ENCODE data around the gene AFAP1L2.
"Not testable (repeated sequence)": the region's sequence is repeated elsewhere in the genome, so short reads cannot be mapped to it uniquely, and the experiment has no call there.

AFAP1L2 gene

DNA sequence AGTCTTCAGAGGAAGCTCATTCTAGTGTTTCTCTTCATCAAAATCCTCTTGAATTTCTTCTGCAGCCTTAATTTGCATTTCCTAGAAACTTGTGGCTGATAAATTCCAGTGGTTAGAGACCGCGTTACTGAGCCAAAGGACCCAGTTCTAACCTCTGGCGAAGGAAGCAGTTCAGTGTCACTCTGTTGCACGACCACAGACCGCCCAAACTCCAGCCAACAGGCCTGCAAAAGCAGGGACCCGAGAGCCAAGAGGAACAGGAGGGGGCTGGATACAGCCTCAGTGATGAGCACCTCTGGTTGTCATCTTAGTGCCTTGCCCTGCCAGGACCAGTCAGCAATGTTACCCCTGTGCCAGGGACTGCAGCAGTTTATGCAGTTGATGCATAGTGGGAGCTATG, 70.0 kb downstream of the AFAP1L2 start:
- no peak for DNase-seq

DNA sequence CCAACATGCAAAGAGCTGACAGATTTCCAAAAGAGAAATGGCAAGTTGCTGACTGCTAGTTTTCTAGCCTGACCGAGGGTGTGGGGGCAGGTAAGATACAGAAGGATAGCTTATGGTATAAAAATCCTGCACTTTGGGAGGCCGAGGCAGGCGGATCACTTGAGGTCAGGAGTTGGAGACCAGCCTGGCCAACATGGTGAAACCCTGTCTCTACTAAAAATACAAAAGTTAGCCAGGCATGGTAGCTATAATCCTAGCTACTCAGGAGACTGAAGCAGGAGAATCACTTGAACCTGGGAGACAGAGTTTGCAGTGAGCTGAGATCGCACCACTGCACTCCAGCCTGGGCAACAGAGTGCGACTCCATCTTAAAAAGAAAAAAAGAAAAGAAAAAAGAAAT, 70.9 kb downstream of the AFAP1L2 start:
- DNase-seq, result not testable (repeated sequence)

DNA sequence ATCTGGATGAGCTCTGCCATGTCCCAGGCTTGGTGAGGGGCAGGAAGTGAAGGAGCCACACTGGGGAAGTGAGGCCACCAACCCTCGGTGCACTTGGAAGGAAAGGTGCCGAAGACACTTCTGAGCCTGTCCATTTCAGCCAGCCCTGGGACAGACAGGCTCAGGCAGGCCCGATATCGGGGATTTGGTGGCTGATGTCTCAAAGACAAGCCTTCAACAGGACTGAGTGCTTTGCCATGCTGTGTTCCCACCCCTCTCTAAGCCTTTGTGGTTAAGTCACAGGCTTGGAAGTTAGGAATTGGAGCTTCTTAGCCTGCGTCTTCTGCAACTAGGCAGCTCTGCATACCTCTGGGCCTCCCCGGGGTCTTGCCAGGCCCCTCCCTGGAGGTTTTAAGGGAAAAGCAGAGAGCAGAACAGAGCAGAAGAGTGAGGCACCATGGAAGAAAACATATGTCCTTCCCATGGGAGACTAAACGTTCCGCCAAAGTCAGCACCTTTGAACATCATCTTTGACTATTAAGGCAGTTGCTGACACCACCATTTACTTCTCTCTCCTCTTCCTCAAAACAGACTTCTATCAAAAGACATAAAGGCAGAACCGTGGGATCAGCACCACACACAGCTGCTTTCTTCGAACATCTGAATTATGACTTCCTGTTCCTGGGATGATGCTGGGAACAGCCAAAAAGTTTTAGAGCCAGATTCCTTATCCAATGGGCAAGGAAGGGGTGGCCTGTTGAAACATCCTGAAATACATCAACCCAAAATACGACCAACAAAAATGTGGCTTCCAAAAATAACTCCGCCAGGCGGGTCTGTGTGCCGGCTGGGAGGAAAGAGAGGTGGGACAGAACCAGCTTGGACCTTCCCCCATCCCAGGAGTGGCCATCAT, 71.8 kb downstream of the AFAP1L2 start:
- DNase-seq, result no peak

DNA sequence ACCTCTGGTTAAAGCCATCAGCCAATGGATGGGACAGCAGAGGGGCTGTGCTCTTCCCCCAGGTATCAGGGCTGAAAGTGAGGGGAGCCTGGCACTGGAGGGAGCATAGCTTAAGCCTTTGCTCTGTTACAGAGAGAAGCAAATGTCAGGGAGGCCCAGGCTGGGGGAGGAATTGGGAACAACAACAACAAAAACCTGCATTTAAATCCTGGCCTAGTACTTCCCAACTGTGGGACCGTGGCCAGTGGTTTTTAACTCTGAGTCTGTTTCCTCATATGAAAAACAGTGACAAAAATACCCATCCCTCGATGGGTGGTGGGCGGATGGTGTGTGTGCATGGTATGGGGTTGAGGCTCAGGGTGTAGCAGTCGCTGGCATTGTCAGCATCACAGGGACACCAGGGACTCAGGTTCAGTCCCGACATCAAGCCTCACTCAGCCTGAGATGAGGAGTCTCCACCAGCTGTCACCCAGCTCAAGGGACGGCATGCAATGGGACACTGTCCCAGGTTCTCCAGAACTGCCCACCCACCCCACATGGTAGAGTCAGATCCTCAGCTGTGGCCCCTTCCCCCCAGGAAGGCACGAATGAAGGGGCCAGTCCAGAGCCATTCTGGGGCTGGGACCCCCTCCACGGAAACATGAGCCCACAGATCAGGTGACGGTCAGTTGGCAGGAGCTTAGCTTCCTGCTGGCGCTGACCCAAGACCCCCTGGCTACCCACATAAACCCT, 74.5 kb downstream of the AFAP1L2 start:
- no peak for DNase-seq

DNA sequence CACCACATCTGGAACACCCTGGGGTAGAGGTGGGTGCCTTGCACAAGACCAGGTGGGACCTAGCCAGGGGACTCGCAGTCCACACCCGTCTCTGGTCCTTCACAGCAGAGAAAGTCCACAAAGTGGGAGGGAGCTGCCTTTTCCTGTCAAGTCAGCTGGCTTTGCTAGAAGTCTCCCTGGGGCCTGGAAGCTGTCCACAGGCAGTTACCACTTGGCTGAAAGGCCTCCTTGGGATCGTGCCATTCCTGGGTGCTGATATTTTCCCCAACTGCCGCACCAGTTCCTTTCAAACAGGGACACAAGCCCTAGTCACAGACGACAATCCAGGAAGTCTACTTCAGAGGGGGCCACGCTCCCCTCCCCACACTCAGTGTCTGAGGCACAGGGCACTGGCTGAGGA, 75.4 kb downstream of the AFAP1L2 start:
- no peak for DNase-seq

DNA sequence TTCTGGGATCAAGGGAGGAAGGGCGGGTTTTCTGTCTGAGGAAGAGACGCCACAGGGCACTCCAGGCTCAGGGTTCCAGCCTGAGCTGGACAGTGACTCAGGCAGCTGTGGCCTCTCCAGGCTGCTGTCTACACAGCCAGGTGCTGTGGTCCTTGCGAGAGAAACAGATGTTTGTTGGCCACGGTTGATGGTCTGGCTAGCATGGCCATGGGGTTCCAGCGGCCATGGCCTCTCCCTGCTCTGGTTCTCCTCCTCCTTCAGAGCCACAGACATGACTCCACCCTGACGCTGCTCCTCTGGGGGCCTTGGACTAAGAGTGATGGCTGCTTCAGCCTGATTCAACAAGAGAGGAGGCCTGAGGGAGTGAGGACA, 75.9 kb downstream of the AFAP1L2 start:
- no peak for DNase-seq

DNA sequence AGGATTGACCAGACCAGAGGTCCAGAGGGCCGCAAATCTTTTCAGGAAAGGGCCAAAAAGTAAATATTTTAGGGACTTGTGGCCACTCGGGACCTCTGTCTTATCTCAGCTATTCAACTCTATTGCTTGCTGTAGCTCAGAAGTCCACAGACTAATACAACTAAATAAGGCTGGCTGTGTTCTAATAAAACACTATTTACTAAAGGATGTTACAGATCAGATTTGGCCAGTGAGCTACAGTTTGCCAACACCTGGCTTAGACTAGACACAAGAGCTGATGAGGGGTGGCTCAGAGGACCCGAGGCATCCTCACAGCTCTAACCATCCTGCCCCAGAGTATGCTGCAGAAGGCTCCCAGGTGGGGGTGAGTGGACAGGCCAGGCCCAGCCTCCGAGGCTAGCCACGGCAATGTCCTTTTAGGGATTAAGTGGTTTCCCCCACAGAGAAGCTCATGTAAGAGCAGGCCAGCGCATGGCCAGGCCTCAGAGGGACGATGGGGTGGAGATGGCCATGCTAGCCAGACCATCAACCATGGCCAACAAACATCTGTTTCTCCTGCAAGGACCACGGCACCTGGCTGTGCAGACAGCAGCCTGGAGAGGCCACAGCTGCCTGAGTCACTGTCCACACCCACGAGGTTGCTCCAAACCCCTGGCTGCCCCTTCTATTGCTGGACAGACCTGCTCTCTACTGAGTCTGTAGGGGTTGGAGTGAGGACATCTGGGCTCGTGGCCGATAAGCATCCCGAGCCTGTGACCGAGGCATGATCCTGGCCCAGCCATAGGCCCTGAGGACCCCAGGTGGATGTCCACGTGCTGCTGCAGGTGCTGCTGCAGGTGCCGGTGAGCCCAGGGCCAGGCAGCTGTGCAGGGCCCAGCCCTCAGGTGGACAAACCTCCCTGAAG, 76.5 kb downstream of the AFAP1L2 start:
- no peak for DNase-seq

DNA sequence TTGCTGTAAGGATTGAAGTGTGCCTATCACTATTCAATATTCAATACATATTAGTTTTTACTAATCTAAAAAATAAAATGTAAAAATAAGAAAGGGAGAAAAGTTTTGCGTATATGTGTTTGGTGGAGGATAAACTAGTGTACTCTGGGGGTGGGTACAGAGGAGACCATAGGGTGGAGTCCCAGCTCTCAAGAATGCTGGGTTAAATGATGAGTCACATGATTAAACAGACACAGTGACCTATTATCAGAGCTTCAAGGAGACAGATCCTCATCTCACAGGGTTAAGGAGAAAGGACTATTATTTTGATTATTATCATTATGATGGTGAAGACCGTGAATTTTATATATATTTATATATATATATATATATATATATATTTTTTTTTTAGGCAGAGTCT, 77.5 kb downstream of the AFAP1L2 start:
- DNase-seq, result no peak

DNA sequence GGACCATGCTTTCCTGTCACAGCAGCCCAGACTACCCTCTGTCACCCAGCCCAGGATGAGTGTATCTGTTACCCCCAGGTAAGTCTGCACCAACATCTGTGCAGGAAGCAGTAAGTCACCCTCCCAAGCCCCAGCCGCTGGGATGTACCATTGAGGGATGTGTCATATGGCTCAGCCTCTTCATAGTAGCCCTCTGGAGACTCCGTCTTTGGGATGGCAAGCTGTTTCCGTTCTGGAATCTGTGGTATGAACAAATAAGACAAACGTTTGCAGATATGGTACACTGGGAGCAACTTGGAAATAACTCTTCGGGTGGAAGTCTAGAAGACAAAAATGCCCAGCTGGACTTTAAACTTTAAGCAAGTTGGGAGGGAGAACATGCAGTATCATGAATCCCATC, 81.3 kb downstream of the AFAP1L2 start:
- DNase-seq, result no peak

DNA sequence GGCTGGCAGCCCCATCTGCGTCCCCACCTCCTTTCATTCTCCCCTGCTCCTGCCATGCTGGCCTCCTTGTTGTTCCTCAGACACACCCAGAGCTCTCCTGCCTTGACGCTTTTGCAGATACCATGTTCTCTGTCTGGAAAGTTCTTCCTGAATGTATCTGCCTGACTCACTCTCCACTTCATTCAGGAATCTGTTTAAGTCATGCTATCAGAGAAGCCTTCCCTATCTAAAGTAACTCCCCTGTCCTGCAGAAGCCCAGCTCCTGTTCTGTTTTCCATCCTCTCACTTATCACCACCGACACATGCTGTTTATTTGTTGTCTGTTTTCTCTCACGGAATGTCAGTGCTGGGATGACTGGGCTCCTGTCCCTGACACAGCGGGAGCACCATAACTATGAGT, 82.0 kb downstream of the AFAP1L2 start:
- no peak for DNase-seq

DNA sequence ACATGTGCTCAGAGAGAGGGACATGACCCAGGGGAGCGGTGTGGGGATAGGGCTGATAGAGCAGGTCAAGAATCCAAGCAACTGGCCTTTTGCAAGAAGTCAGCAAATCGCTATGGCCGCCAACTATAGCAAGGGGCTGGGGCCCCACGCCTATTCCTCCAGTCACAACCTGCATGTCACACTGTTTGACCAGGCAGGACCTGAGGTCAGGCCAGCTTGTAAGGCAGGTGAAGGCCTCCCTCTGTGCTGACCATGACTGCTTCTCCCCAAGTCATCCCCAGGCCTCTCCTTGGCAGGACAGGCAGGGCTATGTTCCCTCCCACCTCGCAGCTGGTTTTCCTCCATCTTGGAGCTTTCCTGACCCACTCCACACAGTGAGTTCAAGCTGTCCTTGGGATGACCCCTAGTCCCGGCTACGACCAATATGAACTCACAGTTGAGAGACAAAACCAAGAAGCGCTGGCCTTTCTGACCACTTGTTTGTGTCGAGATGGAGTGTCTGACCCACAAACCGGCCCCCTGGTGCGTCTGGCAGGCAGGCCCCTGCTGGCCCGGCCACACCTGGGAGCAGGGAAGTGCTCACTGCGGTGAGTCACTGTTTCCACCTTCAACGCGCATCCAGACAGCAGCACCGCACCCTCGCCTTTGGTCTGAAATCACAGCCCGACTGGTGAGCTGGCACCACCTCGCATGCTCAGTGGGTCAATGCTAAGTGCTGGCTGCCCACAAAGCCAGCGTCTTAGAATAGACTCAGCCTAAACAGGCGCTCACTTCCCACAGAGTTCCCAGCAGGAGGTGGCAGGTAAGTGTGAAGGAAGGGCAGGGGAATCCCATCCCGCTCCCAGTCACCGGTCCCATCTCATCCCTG, 83.8 kb downstream of the AFAP1L2 start:
- no peak for DNase-seq

DNA sequence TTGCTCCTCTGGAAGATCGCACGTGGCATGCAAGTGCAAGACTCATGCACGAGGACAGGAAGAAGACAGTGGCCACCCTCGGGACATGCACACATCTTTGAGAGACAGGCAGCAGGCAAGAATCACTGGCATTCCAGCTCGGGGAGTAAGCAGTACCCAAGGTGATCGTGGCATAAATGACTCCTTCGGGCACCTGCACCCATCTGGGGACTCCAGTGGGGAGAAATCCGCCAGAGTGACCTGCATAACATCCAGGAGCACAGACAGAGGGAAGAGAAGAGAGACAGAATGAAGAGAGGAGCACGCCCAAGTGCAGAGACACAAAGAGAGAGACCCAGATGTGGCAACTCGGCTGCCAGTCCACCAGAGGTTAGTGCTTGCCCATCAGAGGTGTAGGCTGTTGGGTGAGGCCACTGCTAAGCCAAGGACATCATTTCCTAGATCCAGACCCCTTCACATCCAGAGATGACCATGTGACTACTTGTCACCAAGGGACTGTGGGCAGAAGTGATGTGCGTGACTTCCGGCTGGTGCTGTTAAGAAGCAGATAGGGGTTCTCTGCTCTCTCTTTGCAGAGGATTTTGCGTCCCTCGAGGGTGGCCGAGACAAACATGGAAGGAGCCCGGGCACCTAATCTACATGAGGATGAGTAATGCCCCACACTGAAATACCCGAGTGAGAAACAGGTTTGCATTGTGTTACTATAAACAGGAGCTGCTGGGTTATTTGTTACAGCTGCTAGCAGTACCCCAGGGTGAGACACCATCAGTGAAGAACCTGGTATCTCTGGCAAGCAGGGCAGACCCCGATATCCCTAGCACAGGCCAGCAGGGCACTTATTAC, 84.7 kb downstream of the AFAP1L2 start:
- no peak for DNase-seq

DNA sequence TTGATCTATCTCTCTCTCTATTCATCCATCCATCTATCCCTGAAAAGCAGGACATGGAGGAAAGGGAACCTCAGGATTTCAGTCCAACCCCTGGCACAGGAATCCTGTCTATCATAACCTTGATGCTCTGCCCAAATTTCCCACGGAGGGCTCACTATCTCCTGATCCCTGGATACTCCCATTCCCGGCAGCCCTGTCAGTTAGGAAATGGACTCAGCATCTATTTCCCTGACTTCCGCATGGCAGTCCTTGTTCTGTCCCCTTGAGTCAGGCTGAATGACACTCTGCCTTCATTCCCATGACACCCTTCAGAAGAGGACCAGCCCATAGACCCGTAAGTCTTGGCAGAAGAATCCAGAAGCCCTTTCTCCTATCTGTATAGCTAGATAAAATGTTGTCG, 87.6 kb downstream of the AFAP1L2 start:
- no peak for DNase-seq

DNA sequence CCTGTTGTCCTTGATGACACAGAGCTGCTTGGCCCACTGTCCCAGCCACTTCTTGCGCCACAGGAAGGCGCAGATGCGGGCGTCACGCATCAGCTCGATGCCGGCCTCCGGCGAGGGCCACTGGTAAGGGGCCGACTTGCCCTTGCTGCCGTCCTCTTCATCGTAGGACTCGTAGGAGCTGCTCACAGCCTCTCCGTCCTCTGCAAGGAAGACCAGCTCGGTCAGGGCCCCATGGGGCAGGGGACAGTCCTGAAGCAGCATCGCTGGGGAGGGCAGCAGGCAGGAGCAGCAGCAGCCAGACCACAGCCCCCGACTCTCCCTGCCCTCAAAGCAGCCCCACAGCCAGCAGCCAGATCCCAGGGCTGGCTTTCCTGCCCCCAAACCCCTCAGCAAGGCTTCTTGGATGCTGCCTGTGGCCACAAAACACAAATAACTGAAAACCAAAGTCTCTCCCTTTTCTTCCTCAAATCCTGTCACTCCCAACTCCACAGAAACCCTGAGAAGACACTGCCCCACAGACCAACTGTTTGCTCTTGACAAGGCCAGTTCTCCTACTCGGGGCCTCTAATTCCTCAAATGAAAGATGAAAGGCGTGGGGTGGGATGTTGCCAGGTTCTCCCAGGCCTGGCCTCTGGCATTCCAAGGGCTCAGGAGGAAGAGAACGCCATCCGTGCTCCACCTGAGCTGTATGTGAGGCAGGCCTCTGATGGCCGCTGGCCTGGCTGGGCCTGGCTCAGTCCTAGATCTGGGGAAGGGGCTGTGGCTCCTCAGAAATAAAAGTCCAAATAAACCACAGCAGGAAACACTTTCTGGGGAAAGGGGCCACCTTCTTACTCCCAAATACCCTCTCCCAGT, 88.5 kb downstream of the AFAP1L2 start:
- DNase-seq, result no peak

DNA sequence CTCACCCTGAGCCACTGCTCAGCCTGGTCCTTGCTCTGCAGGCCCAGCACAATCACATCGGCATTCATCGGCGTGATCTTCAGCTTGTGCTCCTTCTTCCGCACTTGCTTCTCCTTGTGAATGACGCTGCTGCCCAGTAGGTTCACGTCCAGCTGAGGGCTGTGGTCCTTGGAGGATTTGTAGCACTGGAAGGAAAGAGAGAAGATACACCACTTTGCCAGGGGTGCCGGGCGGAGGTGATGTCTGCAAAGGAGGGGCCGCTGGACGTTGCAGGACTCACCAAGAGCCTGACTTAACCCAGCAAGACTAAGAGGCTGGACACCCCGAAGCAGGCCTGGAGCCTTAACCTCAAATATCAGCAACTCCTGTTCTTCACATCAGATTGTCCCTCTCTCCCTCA, 90.4 kb downstream of the AFAP1L2 start:
- no peak for DNase-seq

DNA sequence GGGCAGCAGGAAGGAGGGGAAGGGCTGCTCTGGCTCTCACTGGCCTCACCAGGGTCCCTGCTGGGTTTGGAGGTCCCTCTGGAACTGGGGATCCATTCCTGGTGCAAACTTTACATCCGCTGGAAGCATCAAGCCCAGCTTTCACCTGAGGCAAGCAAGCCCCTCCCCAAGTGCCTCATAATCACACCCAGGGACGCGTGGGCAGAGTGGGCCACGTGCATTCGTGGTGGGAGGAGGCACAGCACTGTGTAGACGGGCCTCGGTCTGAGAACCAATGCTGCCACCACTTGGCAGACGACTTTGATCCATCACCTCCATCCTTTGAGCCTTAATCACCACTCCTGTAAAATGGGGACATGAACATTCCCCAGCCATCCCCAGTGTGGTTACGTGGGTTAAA, 91.2 kb downstream of the AFAP1L2 start:
- DNase-seq, result no peak

DNA sequence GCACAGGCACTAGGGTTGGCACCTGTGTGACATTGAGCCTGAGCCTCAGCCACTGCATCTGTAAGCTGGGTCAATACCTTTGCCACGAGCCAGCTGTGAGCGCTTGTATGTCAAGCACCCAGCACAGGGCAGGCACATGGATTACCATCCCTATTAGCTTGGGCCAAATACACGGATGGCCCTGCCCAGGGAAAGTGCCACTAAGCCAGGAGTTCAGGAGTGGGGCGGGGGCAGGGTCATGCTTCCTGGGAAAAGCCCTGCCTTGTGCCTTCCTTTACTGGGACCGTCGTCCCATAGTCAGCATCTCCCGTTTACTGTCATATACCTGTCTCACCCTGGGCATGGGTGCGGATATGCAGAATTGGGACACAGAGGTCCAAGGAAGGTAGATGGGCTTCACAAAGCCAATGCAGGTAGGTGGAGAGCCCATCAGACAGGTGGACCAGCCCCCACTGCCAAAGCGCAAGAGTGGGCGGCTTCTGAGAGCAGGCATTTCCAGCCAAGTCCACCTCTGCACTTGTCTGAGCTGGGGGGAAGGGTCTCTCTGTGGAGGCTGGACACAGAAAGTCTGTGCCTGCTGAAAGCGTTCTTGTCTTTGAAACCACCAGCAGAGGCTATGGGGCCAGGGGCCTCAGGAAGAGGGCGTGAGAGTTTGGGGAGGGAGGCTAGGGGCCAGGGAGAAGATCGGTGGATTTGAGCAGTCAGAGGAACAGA, 92.6 kb downstream of the AFAP1L2 start:
- no peak for DNase-seq

DNA sequence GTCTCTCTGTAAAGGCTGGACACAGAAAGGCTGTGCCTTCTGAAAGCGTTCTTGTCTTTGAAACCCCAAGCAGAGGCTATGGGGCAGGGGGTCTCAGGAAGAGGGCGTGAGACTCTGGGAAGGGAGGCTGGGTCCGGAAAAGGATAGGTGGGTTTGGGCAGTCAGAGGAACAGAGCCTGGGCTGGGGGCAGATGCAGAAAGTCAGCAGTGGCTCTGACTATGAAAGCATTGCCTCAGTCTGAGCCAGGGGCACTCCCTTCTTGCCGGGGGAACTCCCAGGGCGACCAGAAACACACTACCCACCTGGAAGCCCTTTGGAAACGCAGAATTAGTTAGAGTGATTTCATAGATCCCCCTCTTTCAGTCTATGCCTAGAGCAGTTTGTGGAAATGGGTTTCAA, 93.3 kb downstream of the AFAP1L2 start:
- no peak for DNase-seq

DNA sequence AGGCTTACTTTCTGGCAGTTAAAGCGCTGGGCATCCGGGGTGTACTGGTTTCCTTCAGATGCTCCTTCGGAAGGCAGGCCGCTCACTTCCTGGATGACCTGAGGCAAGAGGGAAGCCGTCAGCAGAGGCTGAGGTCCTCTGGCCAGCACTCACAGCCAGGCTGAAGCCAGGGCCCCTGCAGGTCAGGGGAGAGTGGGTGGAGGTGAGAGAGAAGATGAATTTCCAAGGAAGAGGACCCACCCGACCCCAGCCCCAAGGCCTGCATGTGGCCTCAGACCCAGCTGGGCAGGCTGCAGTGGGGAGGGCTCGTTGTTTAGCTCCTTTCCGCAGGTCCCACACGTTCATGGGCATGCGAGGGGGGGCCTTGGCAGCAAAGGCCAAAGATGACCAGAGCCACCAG, 94.0 kb downstream of the AFAP1L2 start:
- DNase-seq, result no peak

DNA sequence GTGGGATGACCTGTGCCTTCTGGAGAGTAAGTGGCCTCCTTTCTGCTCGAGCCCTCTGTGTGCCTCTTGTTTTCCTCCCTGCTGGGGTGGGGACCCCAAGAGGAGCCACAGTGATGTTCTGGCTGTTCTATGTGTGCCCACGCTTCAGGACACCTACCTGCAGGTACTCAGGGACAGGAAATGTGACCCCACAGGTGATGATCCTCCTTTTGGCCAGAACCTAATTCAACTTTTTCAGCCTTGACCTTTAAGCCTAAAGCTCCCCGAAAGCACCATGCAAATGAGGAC, 95.0 kb downstream of the AFAP1L2 start:
- DNase-seq, result no peak

Measured in NK-92 treated with Interleukin-12 subunit alpha and Interleukin-12 subunit beta, amount 100 ng/mL, for 24 hours (cell line).